Measurements from ENCODE around the gene SOCS1. TPM values are rescaled to one million over a fixed set of nuclear protein-coding genes. Genes with fewer than 3 reads are reported as not detected.

The SOCS1 gene
- total and polyA plus RNA-seq, 2 experiments from 2014 or later, result 84.7 to 104 TPM

DNA sequence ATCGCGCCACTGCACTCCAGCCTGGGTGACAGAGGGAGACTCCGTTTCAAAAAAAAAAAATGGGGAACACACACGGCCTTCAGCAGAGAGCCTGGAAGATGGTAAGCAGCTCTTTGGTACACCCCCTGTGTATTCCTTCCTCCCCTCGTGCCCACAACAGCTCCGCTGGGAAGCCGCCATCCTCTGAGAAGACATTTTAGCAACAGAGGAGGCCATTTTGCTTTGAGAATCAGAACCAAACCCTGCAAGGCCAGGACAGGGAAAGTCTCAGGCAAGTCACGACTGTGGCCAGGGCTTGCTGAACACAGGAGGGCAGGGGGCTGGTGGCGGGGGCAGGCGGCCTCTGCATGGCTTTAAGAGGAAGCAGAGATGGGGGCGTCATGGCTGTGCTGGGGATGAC, 45.7 kb downstream of the SOCS1 start:
- no peak overlapping the region for H3K4me3 ChIP-seq
- no peak overlapping the region for H2AFZ ChIP-seq
- no peaks in the 10 kb centered on the region for H3K4me1 ChIP-seq (ENCODE audit: insufficient read depth)
- DNase-seq (ENCODE audit: low spot score) (no peak), ATAC-seq (no peak)
- H3K4me1 Mint-ChIP-seq, result peaks cover 9% of the 10 kb centered on the region; the same call in 2 of the 3 replicates
- no peaks in the 10 kb centered on the region for H3K27me3 ChIP-seq (ENCODE audit: insufficient read depth)
- H4K20me1 ChIP-seq (replicated peaks; ENCODE audit: insufficient read depth), result no peaks in the 10 kb centered on the region
- H3K27ac Mint-ChIP-seq, result no peak overlapping the region; the same call in 1 of the 2 replicates
- no peaks in the 10 kb centered on the region for H3K79me2 ChIP-seq (replicated peaks; ENCODE audit: insufficient read depth)
- no peak overlapping the region for H3K27ac ChIP-seq (ENCODE audit: low read depth)
- no peaks in the 10 kb centered on the region for H3K36me3 ChIP-seq (ENCODE audit: insufficient read depth)
- peaks cover 12% of the 10 kb centered on the region for H3K9me3 Mint-ChIP-seq
- no peaks in the 10 kb centered on the region for H3F3A ChIP-seq (replicated peaks; ENCODE audit: low read depth)
- H3K36me3 Mint-ChIP-seq (ENCODE audit: low read depth), result no peaks in the 10 kb centered on the region
- TF ChIP-seq EZH2 (IDR thresholded peaks at IDR 0.05; ENCODE audit: low read depth, unreplicated experiment), result no peak
- TF ChIP-seq ZNF331 (CRISPR knock-in tag; IDR thresholded peaks at IDR 0.05; ENCODE audit: low read depth), result no peak
- no peak for TF ChIP-seq ZNF462 (CRISPR knock-in tag; IDR thresholded peaks at IDR 0.05)
- no peak for TF ChIP-seq CREB1 (CRISPR knock-in tag; IDR thresholded peaks at IDR 0.05; ENCODE audit: low read depth)
- no peak for TF ChIP-seq REST (IDR thresholded peaks at IDR 0.05; ENCODE audit: unreplicated experiment)
- TF ChIP-seq JUNB (IDR thresholded peaks at IDR 0.05; ENCODE audit: unreplicated experiment), result no peak
- no peak for TF ChIP-seq EZH2phosphoT487 (IDR thresholded peaks at IDR 0.05; ENCODE audit: unreplicated experiment)
- TF ChIP-seq CTCF (conservative IDR thresholded peaks at IDR 0.05; ENCODE audit: low read depth in 2 of 2), result no peak
- TF ChIP-seq POLR2AphosphoS5 (IDR thresholded peaks at IDR 0.05; ENCODE audit: low read depth), result no peak
- H3K9me2 ChIP-seq (ENCODE audit: insufficient read depth), result no peaks in the 10 kb centered on the region
- peaks cover 8% of the 10 kb centered on the region for H3K27me3 Mint-ChIP-seq (ENCODE audit: insufficient read depth, low read depth, poor library complexity)
- no peak overlapping the region for H3K4me2 ChIP-seq
- H3K4me3 Mint-ChIP-seq, result no peak overlapping the region
